Activated CD4-positive, alpha-beta T cell treated with anti-CD3 and anti-CD28 coated beads, Interleukin-2, amount 50 U/mL, for 1 hour (primary cell): ENCODE results near the gene CERKL.

Experiments used
- DNase-seq: peaks from one replicate; pipeline ENCODE4 v3.0.0-alpha.2; 2020

Gene CERKL

GRCh38 chr2:181677912-181678586 lies 21.1 kb upstream of the CERKL start:
- DNase-seq: peak; percentile 54

- no peak for DNase-seq
These were observed 18.3 kb upstream of the CERKL start for GRCh38 chr2:181675254-181675653.

GRCh38 chr2:181674461-181674860 lies 17.6 kb upstream of the CERKL start:
- no peak for DNase-seq

- no peak for DNase-seq
These were observed 16.3 kb upstream of the CERKL start for GRCh38 chr2:181673173-181673572.

- no peak for DNase-seq
These were observed 15.5 kb upstream of the CERKL start for GRCh38 chr2:181672255-181673008.

- no peak for DNase-seq
These were observed 13.7 kb upstream of the CERKL start for GRCh38 chr2:181670632-181671031.

- DNase-seq: no peak
These were observed 10.3 kb upstream of the CERKL start for GRCh38 chr2:181667234-181667633.

- no peak for DNase-seq
These were observed 5.4 kb upstream of the CERKL start for GRCh38 chr2:181662287-181662686.

- no peak for DNase-seq
These were observed 3.3 kb upstream of the CERKL start for GRCh38 chr2:181660181-181660580.

- DNase-seq: no peak
These were observed 1.5 kb upstream of the CERKL start for GRCh38 chr2:181658444-181658843.

GRCh38 chr2:181657379-181657778 lies 474 bp upstream of the CERKL start:
- no peak for DNase-seq

- no peak for DNase-seq
These were observed 1.4 kb downstream of the CERKL start for GRCh38 chr2:181655519-181655918.

- no peak for DNase-seq
These were observed 7.4 kb downstream of the CERKL start for GRCh38 chr2:181649436-181649979.

- no peak for DNase-seq
These were observed 8.3 kb downstream of the CERKL start for GRCh38 chr2:181648478-181649155.

GRCh38 chr2:181646415-181646987 lies 10.4 kb downstream of the CERKL start:
- DNase-seq: no peak

- no peak for DNase-seq
These were observed 13.8 kb downstream of the CERKL start for GRCh38 chr2:181643151-181643550.

- DNase-seq: no peak
These were observed 14.8 kb downstream of the CERKL start for GRCh38 chr2:181642086-181642485.

GRCh38 chr2:181639686-181640085 lies 17.2 kb downstream of the CERKL start:
- no peak for DNase-seq

GRCh38 chr2:181632733-181633401 lies 24.0 kb downstream of the CERKL start:
- no peak for DNase-seq

GRCh38 chr2:181628590-181629585 lies 28.0 kb downstream of the CERKL start:
- DNase-seq: no peak

GRCh38 chr2:181627545-181627944 lies 29.4 kb downstream of the CERKL start:
- no peak for DNase-seq
